GM19467 (cell line): ENCODE measurements around the gene ASTN2.

Experiments used
- ATAC-seq: cut with Tn5 transposase; IDR thresholded peaks from one replicate; pipeline ENCODE4 v1.9.1; 2021; ENCODE audit warnings: mild to moderate bottlenecking, moderate library complexity; ENCODE audit not compliant: unreplicated experiment

Gene ASTN2

DNA sequence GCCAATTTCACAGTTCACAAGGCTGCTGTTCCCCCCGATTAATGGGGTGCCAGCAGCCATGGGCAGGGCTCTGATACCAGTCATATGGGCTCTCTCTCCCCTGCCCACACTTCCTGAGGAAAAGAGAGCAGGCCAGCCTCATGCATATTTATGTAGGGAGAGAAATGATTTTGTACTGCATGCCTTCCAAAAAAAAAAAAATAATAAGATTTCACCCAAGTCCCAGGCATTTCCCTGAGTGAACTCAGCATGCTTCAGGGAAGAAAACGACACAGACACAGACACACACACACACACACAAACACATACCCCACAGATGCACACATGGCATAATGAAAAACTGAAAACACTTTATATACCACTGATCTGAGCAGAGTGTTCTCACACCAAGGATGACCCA, 232.8 kb downstream of the ASTN2 start:
- ATAC-seq, result no peak

DNA sequence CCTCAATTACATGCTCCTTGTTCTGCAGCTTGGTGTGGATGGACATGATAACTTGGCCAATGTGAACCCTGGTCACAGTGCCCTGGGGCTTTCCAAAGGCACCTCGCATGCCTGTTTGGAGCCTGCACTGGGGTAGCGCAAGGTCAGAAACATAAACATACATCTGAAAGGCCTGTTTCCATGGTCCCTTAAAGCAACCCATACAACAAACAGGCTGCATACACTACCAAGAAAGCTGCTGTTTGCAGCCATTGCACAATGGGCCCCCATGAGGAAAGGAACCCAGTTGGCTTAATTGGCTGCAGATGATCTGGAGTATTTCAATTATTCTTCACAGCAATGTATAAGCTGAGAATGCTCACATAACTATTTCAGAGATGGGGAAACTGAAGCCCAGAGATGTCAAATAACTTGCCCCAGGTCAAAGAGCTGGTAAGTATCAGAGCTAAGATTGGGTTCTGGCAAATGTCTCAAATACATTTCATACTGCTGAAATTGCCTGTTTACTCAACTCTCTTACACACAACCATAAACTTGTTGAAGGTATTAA, 233.9 kb downstream of the ASTN2 start:
- ATAC-seq, result no peak

DNA sequence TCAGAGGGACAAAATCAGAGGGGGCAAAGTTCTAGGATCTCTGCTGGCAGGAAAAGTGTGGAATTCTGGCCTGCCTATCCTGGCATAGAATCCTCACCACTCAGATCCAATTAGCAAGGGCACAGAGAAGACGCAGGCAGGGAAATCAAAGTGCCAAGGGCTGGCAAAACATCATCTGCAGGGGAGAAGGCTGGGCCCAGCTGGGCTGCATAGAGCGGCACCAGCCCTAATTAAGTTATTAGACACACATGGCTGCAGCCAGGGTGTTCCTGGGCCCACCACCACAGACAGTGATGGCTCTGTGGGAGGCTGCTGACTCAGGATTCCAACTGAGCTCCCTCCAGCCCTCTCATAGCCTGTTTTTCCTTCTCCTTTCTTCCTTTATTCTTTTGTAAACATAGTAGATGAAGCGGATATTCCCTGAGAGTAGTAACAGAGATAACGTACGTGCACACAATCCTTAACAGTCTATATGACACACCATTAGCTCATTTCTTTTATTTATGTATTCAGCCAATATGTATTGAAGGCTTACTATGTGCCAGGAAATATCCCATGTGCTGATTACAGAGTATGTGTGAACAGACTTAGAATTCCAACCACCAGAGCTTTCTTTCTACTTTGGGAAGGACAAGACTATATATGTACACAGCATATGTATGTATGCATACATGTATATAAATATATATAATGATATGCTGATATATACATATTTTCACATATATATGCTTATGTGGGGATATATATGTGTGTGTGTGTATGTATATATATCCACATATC, 236.1 kb downstream of the ASTN2 start:
- no peak for ATAC-seq

DNA sequence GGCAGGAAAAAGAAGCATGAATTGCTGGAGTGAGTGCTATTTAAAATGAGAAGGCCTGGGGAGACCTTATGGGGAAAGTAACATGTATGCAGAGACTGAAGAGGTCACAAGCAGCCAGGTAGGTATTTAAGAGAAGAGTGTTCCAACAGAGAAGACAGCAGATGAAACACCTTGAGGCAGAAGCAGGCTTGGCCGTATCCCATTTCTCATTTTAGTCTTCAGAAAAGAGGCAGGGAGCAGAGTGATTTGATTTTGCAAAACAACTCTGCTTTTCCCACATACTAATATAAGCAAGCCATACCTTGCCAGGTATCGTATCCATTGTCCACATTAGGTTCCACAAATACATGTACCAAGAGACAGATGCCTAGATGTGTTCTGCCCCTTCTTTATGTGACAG, 244.3 kb downstream of the ASTN2 start:
- ATAC-seq, result no peak

DNA sequence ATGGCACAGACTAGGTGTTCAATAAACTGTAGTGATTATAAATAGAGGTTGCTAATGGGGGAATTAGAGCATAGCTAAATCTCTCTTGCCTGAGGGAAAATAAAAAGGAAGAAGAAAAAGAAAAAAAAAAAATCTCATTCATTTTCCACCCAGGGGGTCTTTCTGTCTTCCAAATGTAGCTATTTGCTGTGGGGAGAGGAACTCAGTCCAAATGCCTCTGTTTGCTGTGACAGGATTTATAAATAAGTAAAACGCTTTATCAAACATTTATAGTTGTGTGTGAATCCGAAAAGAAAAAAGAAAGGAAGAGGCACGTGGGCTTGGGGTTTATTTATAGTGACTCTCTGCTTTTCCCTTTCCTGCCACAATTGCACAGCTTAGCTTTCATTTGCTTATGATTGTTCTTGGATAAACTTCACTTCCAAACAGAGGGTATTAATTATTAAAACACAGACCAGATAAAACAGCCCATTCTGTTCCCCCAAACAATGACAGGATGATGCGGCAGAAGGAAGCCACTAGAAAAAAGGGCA, 245.7 kb downstream of the ASTN2 start:
- no peak for ATAC-seq

DNA sequence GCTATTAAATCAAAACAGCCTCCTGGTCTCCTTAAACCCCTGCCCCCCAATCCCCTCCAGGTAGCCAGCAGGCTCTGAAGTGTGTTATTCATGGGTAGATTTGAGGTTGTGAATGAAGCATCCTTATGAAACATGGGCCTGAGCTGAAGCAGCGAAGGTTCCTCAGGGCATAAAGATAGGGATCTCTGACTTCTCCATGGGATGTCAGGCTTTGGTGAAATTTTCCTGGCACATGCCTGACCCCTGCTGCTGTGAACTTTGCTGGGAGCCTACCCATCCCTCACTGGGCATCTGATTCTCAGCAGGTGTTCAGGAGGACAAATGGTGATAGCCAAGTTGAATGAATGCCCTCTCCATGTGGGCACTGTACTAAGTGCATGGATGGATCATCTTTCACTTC, 250.3 kb downstream of the ASTN2 start:
- no peak for ATAC-seq

DNA sequence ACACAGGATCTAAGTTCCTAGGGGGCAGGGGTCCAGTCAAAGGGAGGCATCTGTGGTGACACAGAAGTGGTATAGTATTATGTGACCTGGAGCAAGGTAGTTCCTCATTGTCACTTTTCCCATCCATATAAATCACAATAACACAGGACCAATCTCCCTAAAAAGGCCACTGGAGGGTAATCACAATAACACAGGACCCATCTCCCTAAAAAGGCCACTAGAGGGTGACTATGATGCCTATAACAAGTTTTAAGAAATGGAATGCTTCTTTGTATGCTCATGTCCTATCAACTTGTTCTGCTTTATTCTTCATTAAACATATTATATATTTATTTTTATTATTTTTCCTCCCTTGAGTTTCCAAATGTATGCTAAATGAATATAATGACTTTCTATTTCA, 254.6 kb downstream of the ASTN2 start:
- no peak for ATAC-seq

DNA sequence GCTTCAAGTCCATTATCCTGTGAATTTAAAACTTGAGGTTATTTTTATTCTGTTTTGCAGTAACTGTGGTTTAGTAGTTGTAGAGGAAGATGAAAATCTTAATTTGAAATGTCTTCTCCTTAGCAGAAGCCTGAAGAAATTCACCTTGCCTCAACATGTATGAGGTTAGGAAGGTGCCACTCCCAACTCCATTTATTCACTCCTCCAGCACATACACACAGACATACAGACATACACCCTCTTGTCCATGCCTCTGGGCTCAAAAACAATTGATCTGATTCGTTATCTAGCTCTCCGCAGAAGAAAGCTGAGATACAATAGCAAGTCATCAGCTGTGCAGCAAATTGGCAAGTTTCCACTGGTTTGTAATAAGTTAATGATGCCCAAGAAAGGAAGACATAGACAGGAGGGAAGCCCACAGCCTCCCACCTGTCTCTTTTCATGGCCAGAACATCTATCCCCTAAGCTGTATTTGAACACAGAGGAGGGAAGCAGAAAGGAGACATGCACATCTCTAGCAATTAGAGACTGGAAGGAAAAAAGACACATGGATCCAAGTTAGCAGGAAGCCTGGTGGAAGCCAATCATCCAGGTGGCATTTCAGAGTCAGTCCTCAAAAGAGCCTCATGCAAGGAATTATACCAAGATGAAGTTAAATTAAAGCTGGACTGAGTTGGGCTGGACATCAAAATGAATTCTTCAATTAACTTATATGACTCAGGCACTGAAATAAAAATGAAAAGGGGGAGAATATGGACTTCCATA, 257.9 kb downstream of the ASTN2 start:
- ATAC-seq, result no peak

DNA sequence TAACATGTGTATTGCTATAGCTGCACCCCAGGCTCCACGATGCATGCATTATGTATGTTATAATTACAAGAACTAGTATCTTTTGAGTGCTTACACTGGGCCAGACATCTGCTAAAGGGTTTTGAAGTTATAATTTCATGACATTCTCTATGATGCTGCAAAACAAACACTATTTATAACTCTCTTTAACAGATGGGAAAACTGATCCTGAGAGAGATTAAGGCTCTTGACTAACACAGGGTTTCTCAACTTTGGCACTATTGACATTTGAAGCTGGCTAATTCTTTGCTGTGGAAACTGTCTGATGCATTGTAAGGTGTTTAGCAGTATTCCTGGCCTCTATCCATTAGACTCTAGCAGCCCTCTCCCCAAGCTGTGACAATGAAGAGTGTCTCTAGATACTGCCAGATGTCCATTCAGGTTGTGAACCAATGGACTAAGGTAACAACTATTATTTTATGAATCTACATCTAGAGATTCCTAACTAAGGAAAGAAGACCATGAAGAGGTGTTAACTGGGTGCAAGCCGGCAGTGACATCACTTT, 258.6 kb downstream of the ASTN2 start:
- no peak for ATAC-seq

DNA sequence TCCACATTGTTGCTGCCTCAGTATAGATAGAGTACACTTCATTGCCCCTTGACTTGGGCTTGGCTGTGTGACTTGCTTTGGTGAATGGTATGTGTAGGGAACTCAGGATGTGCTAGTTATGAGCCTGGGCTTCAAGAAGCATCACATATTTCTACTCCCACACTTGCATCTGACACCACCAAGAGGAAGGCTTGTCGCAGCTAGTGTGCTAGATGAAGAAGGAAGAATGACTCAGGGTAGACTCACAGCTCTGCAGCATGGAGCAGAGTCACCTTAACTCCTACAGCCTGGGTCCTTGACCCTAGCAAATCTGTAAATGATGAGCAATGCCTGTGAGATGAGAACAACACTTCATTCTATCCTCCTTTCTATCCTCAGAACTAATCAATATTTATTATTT, 261.8 kb downstream of the ASTN2 start:
- no peak for ATAC-seq

DNA sequence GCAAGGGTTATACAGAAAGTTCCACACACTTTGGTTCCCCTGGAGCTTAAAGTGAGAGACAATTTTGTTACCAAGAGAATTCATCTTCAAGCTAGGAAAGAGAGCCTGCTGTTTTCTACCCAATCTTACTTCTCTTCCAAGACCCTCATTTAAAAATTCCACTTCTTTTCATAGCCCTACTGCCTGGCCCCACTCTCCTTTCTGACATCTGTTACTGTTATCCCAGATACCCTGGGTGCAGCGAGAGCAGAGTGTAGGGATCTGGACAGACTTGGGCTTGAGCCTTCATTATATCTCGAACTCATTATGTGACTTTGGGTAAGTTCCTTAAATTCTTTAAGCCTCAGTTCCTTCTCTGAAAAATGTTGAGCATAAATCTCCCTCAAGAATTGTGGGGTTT, 263.1 kb downstream of the ASTN2 start:
- no peak for ATAC-seq

DNA sequence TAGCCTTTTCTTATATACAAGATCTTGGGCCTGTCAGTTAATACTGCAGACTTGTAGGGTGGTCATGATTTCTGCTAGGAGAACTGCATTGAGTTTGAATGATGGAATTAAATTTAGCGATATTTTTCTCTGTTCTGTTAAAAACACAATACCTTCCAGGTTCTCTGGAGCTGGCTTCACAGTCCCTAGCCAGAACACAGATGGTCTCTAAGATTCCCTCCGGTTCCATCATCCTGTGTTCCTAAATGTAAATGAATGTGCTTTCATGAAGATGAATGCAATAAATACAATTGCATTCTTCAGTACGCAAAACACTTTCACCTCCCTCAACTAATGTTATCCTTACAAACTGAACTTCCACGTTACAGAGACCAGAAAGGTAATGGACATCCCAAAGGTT, 264.9 kb downstream of the ASTN2 start:
- no peak for ATAC-seq

DNA sequence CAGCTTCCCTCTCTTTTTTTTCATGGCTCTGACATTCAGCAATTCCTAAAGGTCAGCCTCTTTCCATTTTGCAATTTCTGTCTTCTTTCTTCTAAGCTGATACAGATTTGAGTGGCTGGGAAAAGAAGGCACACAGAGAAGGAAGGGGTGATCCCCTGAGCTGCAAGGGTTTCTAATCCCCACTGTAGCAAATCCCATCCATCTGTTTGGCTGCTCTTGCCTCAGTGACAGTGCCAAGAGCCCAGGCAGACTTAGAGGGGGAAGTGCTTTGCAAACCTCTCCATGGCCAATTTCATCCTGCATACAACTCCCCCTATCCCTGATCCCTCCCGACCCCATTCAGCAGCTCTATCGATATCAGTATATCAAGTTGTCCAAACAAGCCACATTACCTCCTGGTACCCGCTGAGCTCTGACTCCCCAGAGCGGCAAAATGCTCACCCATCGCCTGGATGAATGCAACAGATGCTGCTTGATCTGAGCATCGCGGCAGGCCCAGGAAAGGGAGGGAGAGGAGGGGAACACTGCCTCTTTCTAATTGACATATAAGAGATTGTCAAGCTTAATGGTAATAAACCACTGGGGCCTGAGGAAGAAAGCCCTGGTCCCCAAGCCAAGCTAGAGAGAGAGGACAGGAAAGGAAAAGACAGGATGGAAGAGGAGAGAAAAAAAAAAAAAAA, 268.9 kb downstream of the ASTN2 start:
- ATAC-seq, result no peak

DNA sequence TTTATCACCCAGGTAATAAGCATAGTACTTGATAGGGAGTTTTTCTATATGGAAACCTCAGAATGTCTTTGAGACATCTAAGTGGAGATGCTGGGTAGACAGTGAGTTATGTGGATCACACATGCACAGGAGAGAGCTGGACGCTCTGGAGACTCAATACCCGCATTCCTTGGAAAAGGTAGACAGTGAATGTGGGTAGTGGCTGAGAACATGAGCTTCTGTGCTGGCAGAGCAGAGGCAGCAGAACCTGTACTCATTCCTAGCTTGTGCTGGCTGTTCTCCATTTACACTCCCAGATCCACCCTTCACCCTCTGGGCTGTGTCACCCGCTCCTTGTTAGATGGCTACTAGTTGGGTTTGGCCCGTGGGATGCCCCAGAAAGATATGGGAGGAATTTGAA, 269.8 kb downstream of the ASTN2 start:
- ATAC-seq, result no peak

DNA sequence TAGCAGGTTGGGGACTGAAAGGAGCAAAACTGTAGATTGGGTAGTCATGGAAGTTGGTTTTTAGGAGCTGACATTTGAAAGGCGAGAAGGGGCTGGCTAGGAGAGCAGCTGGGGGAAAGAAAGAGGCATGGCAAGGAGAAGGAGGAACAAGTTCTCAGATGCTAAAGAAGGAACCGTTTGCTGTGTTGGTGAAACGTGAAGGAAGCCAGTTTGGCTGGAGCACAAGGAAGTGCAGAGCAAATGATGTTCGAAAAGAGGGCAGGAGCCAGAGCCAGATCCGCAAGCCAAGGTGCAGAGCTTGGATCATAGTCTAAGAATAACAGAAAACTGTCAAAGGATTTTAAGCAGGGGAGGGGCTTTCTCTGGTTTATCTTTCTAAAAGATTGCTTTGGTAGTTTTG, 276.6 kb downstream of the ASTN2 start:
- ATAC-seq, result no peak

DNA sequence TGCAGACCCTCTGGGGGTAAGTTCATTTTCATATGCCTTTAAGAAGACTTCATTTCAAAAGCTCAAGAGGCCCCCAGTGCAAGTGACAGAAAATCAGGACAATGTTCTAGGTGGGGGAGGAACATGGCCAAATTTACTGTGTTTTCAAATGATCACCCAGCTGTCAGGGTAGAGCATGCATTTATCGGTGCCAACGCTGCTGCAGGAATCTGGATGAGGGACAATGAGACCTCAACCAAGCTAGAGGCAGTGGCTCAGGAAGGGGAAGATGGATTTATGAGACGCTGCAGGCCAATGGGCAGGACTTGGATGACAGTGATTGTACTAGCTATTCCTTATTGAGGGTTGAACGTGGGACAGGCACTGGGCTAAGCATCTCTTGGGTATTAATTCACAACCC, 278.4 kb downstream of the ASTN2 start:
- ATAC-seq, result no peak

DNA sequence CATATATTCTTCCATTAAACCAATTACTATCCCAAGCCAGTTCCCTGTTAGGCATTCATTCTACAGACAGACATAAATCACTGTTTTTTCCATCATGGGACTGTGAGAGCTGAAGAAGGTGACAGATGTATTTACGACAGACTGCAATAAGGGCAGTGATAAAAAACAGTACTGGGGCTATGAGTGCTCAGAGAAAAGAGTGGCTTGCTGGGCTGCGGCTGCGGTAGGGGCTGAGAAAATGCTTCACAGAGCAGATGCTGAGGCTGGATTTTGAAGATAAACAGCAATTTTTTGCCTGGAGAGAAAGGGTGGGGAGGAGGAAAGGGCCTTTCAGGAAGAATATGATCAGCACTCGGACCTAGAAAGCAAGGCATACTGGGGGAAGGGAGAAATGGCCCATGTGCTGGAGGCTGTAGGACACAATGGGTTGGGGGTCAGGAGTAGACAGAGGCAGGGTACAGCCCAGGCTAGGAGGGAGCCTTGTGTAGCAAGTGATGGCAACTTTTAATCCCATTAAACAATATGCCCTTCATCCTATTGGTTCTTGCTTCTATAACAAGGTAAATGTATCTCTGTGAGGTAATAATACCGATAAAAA, 279.3 kb downstream of the ASTN2 start:
- ATAC-seq, result no peak

DNA sequence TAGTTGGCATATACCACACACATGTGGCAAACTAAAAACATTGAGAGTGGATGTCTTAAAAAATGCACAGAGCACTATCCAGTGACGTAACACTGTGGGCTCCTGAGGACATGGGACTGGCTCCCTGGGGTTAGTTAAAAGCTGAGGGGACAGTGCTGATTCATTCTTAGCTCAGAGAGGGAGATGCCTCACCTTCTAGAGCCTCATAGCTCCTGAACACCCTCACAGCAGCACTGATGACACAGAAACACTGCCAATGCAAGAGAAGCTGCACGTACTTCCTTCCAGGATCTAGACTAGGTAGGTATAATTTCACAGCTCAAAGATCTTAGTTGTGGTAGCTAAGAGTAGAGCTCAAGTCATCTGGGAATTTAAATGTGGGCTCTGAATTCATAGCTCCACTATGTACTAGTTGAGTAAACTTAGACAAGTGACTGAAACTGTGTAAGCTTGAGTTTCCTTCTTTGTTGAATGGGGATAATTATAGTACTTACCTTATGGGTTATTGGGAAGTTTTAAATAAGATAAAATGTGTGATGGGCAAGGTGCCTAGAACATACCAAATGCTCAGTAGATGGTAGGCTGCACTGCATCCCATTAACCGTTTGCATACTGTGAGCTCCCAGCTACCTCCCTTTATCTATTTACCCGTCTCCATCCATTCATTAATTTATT, 279.9 kb downstream of the ASTN2 start:
- ATAC-seq, result no peak

DNA sequence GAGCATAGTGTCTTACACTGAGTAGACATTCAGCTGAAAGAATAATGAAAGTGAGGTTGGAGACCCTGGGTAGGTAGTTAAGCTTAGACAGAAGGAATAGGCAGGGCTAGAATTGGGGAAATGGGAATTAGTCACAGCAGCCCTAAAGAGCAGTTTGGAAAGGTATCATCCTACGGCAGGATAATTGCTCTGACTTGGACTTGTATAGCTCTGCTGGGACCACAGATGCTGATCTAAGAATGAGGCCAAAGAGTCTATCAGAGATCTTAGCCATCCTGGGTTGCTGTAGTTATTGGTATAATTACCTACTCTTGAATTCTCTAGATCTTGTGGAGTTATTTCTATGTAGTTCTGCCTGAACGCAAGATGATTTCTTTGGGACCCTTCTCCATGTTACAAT, 288.0 kb downstream of the ASTN2 start:
- ATAC-seq, result no peak

DNA sequence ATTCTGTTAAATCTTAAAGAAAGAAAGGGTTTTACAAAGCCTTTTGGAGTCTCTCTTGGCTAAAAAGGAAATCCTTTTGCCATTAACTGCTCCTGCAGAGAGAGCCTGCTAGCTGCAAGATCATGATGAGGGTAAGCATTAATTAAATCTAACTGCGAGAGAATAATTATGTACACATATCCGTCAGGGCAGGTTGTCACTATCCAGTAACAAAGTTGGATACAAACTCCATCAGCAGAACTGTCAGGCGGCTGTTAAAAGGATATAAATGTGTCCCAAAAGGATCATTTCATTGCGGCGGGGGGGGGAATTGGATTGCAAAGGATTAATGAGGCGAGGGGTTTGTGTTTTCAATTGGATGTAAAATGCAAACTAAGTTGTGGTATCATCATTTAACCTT, 289.3 kb downstream of the ASTN2 start:
- no peak for ATAC-seq
